Loucy (cell line): Measurements from ENCODE around the gene CCDC191.

Experiments
- H2AFZ ChIP-seq: fragments of 200-600 bp; sonication (generic); 2 replicates; pipeline ENCODE4 v1.6.0; 2016; ENCODE audit warnings: antibody characterized with exemption, mild to moderate bottlenecking, low read length, moderate library complexity
- H3F3A ChIP-seq: fragments of 200-600 bp; 2 replicates; pipeline ENCODE4 v1.6.0; 2016; ENCODE audit warnings: antibody characterized with exemption, low read depth, mild to moderate bottlenecking
- H3K27me3 ChIP-seq: fragments of 200-600 bp; sonication (generic); 2 replicates; pipeline ENCODE4 v1.6.1; 2014; ENCODE audit warnings: low read length, mild to moderate bottlenecking; ENCODE audit not compliant: insufficient read depth, poor library complexity, severe bottlenecking
- H3K36me3 ChIP-seq: fragments of 200-600 bp; sonication (generic); 2 replicates; pipeline ENCODE4 v1.6.1; 2016; ENCODE audit warnings: low read length; ENCODE audit not compliant: insufficient read depth
- H3K4me1 ChIP-seq: fragments of 200-600 bp; sonication (generic); 2 replicates; pipeline ENCODE4 v1.5.1; 2014; ENCODE audit warnings: low read length, mild to moderate bottlenecking; ENCODE audit not compliant: insufficient read depth, poor library complexity, severe bottlenecking
- H3K4me2 ChIP-seq: fragments of 200-600 bp; sonication (generic); 2 replicates; pipeline ENCODE4 v1.6.0; 2014; ENCODE audit warnings: antibody characterized with exemption, low read length, low read depth, mild to moderate bottlenecking; ENCODE audit not compliant: poor library complexity, severe bottlenecking
- H3K4me3 ChIP-seq: fragments of 200-600 bp; sonication (generic); 2 replicates; pipeline ENCODE4 v1.5.1; 2014; ENCODE audit warnings: low read length, mild to moderate bottlenecking, mixed read lengths; ENCODE audit not compliant: poor library complexity, severe bottlenecking
- H3K79me2 ChIP-seq: fragments of 200-600 bp; sonication (generic); 2 replicates; pipeline ENCODE4 v1.6.1; 2014; ENCODE audit warnings: low read length; ENCODE audit not compliant: insufficient read depth
- H3K9ac ChIP-seq: fragments of 200-600 bp; sonication (generic); 2 replicates; pipeline ENCODE4 v1.6.0; 2014; ENCODE audit warnings: mild to moderate bottlenecking, low read depth, low read length, moderate library complexity; ENCODE audit not compliant: poor library complexity, severe bottlenecking
- H3K9me2 ChIP-seq: fragments of 200-600 bp; sonication (generic); replicated peaks from 2 replicates; pipeline ENCODE4 v1.6.1; 2016; ENCODE audit warnings: low read depth, low read length, mixed read lengths
- H3K9me3 ChIP-seq: fragments of 200-600 bp; sonication (generic); 2 replicates; pipeline ENCODE4 v1.6.1; 2014; ENCODE audit warnings: mild to moderate bottlenecking, antibody characterized with exemption, low read length, low read depth; ENCODE audit not compliant: insufficient read depth
- H4K20me1 ChIP-seq: fragments of 200-600 bp; sonication (generic); 2 replicates; pipeline ENCODE4 v1.6.0; 2014; ENCODE audit warnings: antibody characterized with exemption, low read length, mild to moderate bottlenecking; ENCODE audit not compliant: insufficient read depth, poor library complexity, severe bottlenecking
- CTCF ChIP-seq: fragments of 200-600 bp; sonication (generic); conservative IDR thresholded peaks from 2 replicates; pipeline ENCODE4 v1.5.1; 2014; ENCODE audit warnings: mild to moderate bottlenecking, antibody characterized with exemption, low read length
- EZH2phosphoT487 ChIP-seq: fragments of 200-600 bp; IDR thresholded peaks from 2 replicates; pipeline ENCODE4 v1.6.1; 2018; ENCODE audit warnings: antibody characterized with exemption, mild to moderate bottlenecking, moderate library complexity, borderline replicate concordance

The CCDC191 gene

DNA sequence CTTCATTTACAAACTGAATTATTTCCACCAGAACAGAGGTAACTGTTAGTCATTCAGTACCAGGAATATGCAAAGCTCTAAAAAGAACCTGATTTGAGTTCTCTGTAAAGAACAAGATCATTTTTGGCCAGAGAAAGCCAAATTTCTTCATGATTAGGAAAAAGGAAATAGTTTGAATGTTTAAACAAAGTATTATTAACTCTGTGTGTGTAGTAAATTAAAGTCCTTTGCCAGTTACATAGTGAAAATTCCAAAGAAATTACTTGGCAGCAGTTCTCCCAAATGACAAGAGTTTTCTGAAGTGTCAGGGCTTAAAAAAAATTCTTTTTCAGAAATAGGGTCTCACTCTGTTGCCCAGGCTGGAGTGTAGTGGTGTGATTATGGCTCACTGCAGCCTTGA is 24.7 kb upstream of the CCDC191 start:
- H3K79me2 ChIP-seq = no peaks in the 10 kb centered on the region
- no peaks in the 10 kb centered on the region for H3K9me2 ChIP-seq
- no peak overlapping the region for H3K4me3 ChIP-seq
- TF ChIP-seq EZH2phosphoT487 (no peak), CTCF (no peak)
- no peaks in the 10 kb centered on the region for H4K20me1 ChIP-seq
- H3K4me1 ChIP-seq = no peaks in the 10 kb centered on the region
- H3K36me3 ChIP-seq = peaks cover 82% of the 10 kb centered on the region
- H3K9ac ChIP-seq = no peak overlapping the region
- no peaks in the 10 kb centered on the region for H3F3A ChIP-seq
- H3K9me3 ChIP-seq = no peaks in the 10 kb centered on the region
- no peak overlapping the region for H3K4me2 ChIP-seq
- H3K27me3 ChIP-seq = no peaks in the 10 kb centered on the region
- H2AFZ ChIP-seq = no peak overlapping the region

- no peak overlapping the region for H3K4me2 ChIP-seq
- no peaks in the 10 kb centered on the region for H4K20me1 ChIP-seq
- H3K4me3 ChIP-seq = no peak overlapping the region
- peaks cover 82% of the 10 kb centered on the region for H3K36me3 ChIP-seq
- H3K4me1 ChIP-seq = no peaks in the 10 kb centered on the region
- no peaks in the 10 kb centered on the region for H3K9me3 ChIP-seq
- no peaks in the 10 kb centered on the region for H3F3A ChIP-seq
- H3K9me2 ChIP-seq = no peaks in the 10 kb centered on the region
- no peaks in the 10 kb centered on the region for H3K27me3 ChIP-seq
- no peaks in the 10 kb centered on the region for H3K79me2 ChIP-seq
- no peak for TF ChIP-seq CTCF
- TF ChIP-seq EZH2phosphoT487 = no peak
- H3K9ac ChIP-seq = no peak overlapping the region
- H2AFZ ChIP-seq = no peak overlapping the region
These were observed 23.9 kb upstream of the CCDC191 start for GRCh38 chr3:114080201-114080600.

GRCh38 chr3:114079761-114080160 is 23.4 kb upstream of the CCDC191 start:
- H4K20me1 ChIP-seq = no peaks in the 10 kb centered on the region
- no peaks in the 10 kb centered on the region for H3K9me2 ChIP-seq
- no peak overlapping the region for H3K9ac ChIP-seq
- no peak overlapping the region for H3K4me2 ChIP-seq
- no peak for TF ChIP-seq CTCF
- TF ChIP-seq EZH2phosphoT487 = no peak
- no peaks in the 10 kb centered on the region for H3K79me2 ChIP-seq
- no peak overlapping the region for H2AFZ ChIP-seq
- no peaks in the 10 kb centered on the region for H3K4me1 ChIP-seq
- H3K4me3 ChIP-seq = no peak overlapping the region
- H3K36me3 ChIP-seq = peaks cover 85% of the 10 kb centered on the region
- H3K9me3 ChIP-seq = no peaks in the 10 kb centered on the region
- H3F3A ChIP-seq = no peaks in the 10 kb centered on the region
- no peaks in the 10 kb centered on the region for H3K27me3 ChIP-seq
